DMS114 treated with DMSO at 0.1 percent for 48 hours (cell line): ENCODE results near the gene COL11A2.
"Not testable (repeated sequence)": the region's sequence is repeated elsewhere in the genome, so short reads cannot be mapped to it uniquely, and the experiment has no call there.

ENCODE experiments used
- DNase-seq: peaks from one replicate; lab custom pipeline; 2025; ENCODE audit not compliant: unreplicated experiment; lab: John Stamatoyannopoulos, UW

COL11A2 gene

DNA sequence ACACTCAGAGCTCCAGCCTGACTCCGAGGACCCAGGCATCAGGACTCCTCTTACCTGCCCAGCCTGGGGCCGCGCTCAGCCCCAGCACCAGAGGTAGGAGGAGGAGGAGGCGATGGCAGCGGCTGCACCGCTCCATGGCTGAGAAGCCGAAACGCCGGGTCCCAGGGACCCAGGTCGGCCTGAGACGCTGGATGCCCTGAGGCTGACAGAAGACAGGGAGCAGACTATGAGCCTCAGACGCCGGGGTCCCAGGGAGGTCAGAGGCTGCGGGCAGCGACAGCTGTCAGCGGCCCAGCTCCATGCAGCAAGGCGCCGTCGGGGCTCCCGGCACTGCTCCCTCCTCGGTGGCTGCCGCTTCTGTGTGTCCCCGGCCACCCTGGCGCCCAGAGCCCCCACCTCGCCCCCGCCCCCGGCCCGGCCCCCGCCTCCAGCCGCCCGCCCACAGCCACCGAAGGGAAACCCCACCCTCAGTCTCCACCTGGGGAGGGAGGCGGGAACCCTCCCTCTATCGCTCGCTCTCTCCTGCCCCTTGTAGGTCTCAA is at the start of gene COL11A2:
COL11A2 (minus strand) TSS at position 363 of the 542 bp plus-strand sequence; CDS start at position 136, 227 bp downstream.
- no peak for DNase-seq

DNA sequence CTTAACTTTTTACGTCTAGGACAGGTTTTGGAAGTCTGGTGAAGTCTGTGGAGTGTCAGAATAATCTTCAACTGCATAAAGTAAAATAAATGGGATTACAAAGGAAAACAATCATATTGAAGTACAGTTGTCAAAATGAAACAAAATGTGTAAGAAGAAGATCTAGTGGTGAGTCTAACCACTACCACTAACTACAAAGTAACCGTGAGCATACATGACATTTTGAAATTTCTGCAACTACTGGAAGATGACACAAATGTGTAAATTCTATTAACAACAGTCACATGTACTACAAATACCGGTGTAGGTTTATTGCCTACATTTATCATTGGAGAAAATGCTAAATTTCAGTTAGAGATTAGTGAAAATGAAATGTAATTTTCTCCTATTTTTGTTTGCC is 49.7 kb upstream of the COL11A2 start:
- no peak for DNase-seq

DNA sequence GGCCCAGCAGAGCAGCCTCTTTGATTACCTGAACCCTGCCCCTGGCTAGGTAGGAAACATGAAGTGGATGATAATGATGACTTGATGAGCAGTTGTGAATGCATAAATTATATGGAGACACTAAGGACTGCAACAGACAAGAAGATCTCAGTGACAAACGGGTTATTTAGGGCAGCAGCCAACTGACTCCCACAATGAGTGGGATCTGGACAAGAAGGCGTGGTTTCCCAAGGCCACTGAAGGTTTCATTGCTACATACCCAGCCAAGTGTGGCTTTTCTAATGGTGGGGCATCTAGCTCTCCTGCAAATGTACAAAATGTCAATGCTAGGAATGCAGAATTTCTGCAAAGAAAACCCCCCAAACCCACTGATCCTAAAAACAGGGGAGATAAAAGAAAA is 45.5 kb upstream of the COL11A2 start:
- DNase-seq, result no peak

DNA sequence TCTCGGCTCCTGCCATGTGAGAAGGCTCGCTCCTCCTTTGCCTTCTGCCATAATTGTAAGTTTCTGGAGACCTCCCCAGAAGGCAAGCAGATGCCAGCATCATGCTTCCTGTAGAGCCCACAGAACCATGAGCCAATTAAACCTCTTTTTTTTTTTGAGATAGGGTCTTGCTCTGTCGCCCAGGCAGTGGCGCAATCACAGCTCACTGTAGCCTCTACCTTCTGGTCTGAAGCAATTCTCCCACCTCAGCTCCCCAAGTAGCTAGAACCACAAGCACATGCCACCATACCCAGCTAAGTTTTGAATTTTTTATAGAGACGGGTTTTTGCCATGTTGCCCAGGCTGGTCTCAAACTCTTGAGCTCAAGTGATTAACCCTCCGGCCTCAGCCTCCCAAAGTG is 44.6 kb upstream of the COL11A2 start:
- DNase-seq, result no peak

DNA sequence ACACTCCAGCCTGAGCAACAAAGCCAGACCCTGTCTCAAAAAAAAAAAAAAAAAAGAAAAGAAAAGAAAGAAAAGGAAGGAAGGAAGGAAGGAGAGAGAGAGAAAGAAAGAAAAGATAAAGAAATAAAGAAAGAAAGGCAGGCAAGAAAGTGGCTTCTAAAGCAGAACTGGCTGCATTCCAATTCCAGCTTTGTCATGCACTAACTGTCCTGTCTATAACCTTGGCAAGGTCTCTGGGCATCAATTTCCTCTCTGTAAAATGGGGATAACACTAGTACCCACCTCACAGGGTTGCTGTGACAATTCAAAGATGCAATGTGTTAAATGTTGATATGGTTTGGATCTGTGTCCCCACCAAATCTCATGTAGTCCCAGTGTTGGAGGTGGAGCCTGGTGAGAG is 44.1 kb upstream of the COL11A2 start:
- no peak for DNase-seq

DNA sequence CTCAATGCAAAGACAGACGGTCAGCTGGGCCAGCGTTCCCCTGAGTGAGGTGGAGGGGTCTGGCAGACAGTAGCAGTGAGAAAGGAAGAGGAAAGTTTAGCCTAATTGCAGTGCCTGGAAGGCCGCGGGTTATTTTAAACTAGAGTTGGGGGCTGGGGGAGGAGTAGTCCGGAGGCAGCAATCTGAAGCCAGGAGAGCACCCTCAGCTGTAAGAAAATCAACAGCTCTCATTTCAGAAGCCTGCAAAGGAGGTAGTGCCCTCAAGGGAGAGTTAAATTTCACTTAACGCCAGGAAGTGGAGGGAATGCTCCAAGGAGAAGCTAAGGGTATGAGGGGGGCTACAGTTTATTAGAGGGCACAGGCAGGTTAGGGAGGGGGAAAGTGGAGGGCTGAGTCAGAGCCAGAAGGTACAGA is 43.0 kb upstream of the COL11A2 start:
- DNase-seq, result no peak

DNA sequence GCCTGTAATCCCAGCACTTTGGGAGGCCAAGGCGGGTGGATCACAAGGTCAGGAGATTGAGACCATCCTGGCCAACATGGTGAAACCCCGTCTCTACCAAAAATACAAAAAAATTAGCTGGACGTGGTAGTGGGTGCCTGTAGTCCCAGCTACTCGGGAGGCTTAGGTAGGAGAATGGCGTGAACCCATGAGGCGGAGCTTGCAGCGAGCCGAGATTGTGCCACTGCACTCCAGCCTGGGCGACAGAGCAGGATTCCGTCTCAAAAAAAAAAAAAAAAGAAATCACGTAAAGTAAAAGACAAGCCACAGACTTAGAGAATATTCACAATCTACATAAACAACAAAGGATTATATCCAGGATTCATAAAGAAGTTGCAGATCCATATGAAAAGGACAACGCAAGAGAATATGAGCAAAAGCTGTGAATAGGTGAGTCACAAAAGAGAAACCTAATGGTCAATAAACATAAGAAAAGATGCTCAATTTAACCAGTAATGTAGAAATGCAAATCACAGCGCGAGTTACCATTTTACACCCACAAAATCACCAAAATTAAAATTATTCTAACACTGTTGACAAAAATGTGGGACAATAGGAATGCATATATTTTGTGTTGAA is 34.3 kb upstream of the COL11A2 start:
- not testable (repeated sequence) for DNase-seq

DNA sequence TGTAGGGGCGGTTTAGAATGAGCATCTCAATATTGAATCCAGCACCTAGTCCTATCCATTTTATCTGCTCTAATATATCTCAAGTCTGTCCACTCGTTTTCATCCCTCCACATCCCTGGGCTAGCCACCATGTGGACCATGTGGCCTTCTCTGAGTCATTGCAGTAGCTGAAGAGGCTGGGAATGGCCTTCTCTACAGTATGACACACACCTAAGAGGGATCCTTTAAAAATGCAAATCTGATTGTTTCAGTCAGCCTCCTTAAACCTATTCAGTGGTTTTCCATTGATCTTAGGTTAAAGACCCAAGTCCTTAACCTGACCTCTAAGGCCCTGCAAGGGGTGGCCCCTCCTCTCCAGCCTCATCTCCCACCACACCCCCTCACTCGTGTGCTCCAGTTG is 25.4 kb upstream of the COL11A2 start:
- DNase-seq, result no peak

DNA sequence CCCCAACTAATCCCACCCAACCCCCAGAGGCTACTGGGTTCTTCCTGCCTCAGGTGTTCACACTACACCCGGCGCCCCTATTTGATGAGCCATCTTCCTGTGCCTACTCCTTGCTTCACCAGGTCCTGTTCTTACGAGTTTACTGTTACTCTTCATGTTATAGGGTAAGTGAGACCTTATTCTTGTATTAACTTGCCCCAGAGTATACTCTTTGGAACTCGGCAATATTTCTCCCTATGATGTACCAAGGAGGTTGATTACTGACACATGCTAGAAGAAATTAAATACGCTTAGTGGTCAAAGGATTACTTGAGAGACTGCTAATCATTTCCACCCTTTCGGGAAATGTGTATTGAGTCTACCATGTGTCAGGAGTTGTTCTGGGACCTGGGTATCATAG is 25.0 kb upstream of the COL11A2 start:
- DNase-seq, result no peak

DNA sequence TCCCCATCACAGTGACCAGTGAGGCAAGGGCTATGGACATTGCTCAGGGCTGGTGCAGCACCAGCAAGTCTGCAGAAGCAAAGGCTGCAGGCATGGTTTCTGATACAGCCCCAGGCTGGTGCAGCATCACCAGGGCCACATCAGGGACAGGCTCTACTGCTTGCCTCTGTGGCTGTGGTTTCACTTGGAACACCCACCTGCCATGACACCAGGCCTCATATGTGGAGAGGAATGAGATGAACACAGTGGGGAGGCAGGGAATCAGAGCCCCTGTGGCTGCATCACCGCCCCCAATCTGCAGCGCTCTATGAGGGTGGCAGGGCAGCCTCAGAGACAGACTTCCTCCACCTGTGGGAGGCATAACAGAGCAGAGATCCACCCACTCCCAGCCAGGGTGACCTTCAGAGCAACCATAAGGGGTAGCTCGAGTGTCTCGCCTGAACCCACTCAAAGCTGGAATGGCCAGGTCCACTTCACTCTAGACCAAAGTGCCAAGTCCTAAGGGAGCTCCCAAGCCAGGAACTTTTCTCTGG is 23.9 kb upstream of the COL11A2 start:
- DNase-seq, result no peak

DNA sequence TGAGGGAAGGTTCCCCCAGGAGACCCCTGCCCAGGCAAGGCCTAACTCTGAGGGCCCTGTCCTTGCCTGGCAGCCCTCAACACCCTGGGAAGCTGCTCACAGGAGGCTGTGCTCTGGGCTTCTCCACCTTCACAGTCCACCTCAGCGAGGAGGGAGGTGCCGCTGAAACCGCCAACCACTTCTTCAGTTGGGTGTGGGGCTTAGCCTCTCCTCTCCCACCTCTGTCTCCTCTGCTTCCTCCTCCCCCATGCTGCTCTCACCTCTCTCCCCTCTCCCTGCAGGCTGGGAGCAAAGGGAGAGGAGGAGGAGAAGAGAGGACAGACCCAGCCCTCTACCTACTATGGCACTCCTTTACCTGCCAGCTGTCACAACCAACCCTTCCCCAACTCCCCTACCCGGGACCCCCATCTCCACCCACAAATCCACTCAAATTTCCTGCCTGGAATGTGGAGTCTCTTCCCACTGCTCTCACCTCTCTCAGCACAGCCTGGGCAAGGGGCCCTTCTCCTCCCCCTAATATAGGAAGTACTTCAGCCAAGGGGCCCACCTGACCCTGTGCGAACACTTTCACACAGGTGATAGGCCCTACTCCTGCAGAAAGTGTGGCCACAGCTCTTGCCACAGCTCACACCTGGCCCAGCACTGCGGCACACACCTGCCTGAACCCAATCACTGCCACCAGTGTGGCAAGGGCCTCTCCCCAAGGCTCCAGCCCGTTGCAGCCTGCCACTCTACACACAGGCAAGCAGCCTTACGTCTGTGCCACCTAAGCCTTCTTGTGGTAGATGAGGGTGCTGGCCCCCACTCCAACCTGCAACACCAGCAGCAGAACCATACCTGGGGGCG is 23.2 kb upstream of the COL11A2 start:
- no peak for DNase-seq

DNA sequence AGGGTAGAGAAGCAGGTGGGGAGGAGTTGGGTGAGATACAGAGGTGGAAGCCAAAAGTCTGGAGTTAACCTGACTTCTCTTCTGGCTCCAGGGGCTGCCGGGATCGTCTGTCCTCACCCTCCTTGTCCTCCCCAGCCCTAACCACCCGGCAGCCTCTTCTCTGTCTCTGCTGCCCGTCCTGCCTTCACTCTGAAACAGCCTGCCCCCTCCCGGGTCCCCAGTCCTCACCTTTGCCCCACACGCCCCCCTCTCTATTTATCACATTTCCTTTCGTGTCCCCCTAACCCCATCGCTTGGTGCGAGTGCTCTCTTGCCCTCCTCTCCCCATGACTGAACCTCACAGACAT is 21.7 kb upstream of the COL11A2 start:
- no peak for DNase-seq

DNA sequence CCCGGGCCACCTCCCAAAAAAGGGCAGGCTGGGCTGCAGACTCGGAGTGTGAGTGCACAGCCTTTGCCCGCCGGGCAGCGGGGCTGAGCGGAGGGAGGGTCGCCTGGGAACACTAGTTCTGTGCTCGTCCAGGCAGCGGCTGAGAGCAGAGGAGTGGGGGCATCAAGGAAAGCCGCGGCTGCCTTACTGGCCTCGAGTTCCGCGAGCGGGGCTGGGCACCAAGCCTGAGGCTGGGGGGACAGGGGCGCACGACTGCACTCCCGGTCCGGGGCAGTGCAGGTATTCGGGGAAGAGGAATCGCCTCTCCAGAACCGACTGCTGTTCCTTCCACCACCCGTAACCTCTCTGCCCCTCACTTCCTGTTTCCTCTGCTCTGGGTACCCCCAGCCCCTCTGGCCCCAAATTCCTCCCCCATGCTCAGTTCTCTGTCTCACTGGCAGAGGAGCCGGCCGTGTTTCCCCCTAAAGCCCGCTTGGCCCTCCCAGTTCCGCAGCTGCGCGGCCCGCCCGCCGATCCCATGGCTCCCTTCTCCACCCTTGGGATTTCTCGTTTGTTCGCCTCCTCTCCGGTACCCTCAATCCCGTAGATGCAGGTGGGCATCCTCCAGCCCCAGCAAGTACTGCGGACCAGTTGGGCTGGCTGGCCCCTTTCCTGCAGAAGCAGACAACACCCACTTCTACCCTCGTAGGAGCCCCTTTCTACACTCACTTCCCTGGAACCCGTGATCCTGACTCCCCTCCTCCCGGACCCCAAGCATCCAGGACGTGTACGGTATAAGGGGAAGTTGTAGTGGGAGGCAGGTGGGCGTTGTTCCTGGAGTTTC is 21.1 kb upstream of the COL11A2 start:
- DNase-seq, result no peak

DNA sequence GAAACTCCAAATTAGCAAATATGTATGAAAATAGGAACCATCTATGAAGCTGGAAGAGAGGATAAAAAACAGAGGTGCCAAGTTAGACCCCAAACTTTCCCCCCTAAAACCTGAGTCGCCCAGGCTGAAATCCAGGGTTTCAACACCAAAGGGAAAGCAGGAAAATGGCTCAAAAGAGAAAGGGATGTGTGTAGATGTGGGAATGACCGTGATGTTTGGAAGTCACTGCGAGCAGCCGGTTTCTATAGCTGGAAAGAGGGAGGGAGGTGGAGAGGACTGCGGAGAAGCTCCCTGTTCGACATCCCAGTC is 20.5 kb upstream of the COL11A2 start:
- peak; percentile 30 for DNase-seq

DNA sequence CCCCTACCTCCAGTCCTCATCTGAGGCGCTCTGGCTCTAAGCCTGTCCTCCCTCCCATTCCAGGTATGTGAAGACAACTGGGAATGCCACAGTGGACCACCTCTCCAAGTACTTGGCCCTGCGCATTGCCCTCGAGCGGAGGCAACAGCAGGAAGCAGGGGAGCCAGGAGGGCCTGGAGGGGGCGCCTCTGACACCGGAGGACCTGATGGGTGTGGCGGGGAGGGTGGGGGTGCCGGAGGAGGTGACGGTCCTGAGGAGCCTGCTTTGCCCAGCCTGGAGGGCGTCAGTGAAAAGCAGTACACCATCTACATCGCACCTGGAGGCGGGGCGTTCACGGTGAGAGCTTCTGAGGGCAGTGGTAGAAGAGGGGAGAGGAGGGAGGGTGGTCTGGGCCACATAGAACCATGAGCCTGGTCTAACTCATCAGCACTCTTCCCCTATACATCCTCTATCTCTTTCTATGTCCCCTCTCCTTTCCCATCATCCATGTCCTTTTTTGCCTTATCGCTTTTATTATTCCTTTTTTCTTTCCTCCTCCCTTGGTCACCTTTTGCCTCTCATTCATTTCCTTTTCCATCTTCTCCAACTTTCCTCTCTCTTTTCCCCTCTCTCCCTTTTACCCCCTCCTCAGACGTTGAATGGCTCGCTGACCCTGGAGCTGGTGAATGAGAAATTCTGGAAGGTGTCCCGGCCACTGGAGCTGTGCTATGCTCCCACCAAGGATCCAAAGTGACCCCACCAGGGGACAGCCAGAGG is 19.6 kb upstream of the COL11A2 start:
- no peak for DNase-seq

DNA sequence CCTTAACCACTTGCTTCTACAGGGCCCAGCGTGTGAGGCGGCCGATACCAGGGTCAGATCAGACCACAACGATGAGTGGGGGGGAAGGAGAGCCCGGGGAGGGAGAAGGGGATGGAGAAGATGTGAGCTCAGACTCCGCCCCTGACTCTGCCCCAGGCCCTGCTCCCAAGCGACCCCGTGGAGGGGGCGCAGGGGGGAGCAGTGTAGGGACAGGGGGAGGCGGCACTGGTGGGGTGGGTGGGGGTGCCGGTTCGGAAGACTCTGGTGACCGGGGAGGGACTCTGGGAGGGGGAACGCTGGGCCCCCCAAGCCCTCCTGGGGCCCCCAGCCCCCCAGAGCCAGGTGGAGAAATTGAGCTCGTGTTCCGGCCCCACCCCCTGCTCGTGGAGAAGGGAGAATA is 18.9 kb upstream of the COL11A2 start:
- no peak for DNase-seq

DNA sequence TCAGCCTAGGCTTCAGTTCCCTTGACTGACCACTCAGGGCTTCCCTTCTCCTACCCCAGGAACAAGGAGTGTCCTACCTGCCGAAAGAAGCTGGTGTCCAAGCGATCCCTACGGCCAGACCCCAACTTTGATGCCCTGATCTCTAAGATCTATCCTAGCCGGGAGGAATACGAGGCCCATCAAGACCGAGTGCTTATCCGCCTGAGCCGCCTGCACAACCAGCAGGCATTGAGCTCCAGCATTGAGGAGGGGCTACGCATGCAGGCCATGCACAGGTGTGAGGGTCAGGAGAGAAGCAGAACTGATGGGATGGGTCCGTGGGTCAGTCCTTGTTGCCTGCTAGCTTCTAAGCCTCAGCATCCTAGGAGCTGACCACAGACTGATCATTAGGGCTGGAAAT is 17.6 kb upstream of the COL11A2 start:
- DNase-seq, result no peak

DNA sequence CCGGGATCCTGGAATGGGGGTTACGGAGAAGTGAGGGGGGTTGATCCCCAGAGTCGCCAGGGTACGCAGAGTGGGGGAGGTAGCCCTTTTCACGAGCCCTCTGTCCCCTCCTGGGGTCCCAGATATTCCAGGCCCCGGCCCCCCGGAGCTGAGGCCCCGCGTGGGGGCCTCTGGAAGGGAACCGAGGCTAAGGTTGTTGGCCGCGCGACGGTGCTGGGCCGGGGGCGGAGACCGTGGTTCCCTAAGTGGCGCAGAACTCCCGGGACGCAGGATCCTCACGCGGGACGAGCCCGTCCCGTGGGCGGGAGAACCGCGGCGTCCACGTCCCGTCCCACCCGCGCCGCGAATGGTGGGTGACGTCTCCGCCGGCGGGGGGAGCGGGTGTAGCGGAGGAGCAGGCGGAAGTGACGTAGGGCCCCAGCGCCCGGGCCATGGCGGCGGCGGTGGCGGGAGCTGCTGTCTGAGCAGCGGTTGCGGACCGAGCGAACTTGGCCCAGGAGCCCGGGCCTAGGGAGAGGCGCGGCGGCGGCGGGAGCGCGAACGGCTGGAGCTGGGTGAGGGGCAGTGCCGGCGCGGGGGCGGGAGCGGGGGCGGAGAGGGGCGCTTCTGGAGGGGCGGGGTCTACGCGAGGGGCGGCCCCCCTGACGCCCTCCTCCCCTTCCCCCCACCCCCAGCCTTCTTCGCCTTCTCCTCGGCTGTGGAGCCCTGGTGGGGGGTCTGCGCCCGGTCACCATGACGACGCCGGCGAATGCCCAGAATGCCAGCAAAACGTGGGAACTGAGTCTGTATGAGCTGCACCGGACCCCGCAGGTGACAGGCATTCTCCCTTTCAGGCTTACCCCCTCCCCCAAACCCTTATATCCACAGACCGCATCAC is 16.1 kb upstream of the COL11A2 start, which contains the start of gene RING1:
RING1 (plus strand) TSS at position 410 of the 877 bp plus-strand sequence; CDS start at position 733, 323 bp downstream.
- DNase-seq, result peak; percentile 79

DNA sequence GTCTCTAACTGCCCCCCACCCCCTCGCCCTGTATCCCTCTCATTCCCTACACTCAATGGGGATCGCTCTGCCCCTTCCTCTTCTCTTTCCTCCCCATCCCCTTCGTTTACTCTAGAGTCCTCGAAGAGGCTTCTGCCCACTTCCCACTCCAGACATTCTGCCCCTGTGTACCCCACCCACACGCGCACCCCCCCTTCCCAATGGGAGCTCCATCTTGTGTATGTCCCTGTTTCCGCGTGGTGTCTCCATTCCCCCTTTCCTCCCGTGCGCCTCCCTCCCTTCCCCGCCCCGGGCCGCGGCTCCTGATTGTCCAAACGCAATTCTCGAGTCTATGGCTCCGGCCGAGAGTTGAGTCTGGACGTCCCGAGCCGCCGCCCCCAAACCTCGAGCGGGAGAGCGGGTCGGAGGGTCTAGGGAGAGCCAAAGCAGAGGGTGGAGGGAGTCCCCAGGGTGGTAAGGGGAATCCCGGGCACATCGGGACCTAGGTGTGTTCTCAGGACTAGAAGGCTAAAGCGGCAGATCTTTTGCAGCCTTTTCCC is 15.4 kb upstream of the COL11A2 start:
- DNase-seq, result no peak
